GM23248 (cell line): Measurements from ENCODE around the gene MAGI1. TPM values are rescaled to one million over a fixed set of nuclear protein-coding genes. Genes with fewer than 3 reads are reported as not detected.

ENCODE experiments used
- DNase-seq: peaks from one replicate; pipeline ENCODE4 v3.0.0-alpha.2; 2015
- H2AFZ ChIP-seq: fragments of 200-600 bp; sonication (generic); 2 replicates; pipeline ENCODE4 v1.6.1; 2016; ENCODE audit warnings: antibody characterized with exemption
- H3F3A ChIP-seq: fragments of 200-600 bp; sonication (generic); 2 replicates; pipeline ENCODE4 v1.6.1; 2016; ENCODE audit warnings: mild to moderate bottlenecking, antibody characterized with exemption, mixed run types; ENCODE audit not compliant: insufficient read depth
- H3K27ac ChIP-seq: fragments of 200-600 bp; sonication (generic); 2 replicates; pipeline ENCODE4 v1.5.1; 2016; ENCODE audit warnings: mild to moderate bottlenecking
- H3K27me3 ChIP-seq: fragments of 200-600 bp; sonication (generic); replicated peaks from 2 replicates; pipeline ENCODE4 v1.6.1; 2016; ENCODE audit warnings: mild to moderate bottlenecking; ENCODE audit not compliant: insufficient read depth
- H3K36me3 ChIP-seq: fragments of 200-600 bp; sonication (generic); 2 replicates; pipeline ENCODE4 v1.6.1; 2016; ENCODE audit warnings: low read depth, mild to moderate bottlenecking
- H3K4me1 ChIP-seq: fragments of 200-600 bp; sonication (generic); 2 replicates; pipeline ENCODE4 v1.6.1; 2016; ENCODE audit warnings: mild to moderate bottlenecking; ENCODE audit not compliant: insufficient read depth
- H3K4me2 ChIP-seq: fragments of 200-600 bp; sonication (generic); one replicate; pipeline ENCODE4 v1.6.1; 2016; ENCODE audit warnings: mild to moderate bottlenecking; ENCODE audit not compliant: unreplicated experiment
- H3K4me3 ChIP-seq: fragments of 200-600 bp; sonication (generic); 2 replicates; pipeline ENCODE4 v1.5.1; 2016; ENCODE audit warnings: mild to moderate bottlenecking
- H3K79me2 ChIP-seq: fragments of 200-600 bp; sonication (generic); 2 replicates; pipeline ENCODE4 v1.6.1; 2016; ENCODE audit warnings: mild to moderate bottlenecking; ENCODE audit not compliant: insufficient read depth
- H3K9ac ChIP-seq: fragments of 200-600 bp; sonication (generic); 2 replicates; pipeline ENCODE4 v1.6.1; 2016; ENCODE audit warnings: mild to moderate bottlenecking
- H3K9me2 ChIP-seq: fragments of 200-600 bp; sonication (generic); 2 replicates; pipeline ENCODE4 v1.6.1; 2016; ENCODE audit warnings: mixed run types, mild to moderate bottlenecking, moderate library complexity; ENCODE audit not compliant: insufficient read depth
- H3K9me3 ChIP-seq: fragments of 200-600 bp; sonication (generic); one replicate; pipeline ENCODE4 v1.6.1; 2017; ENCODE audit warnings: low read depth
- H4K20me1 ChIP-seq: fragments of 200-600 bp; sonication (generic); 2 replicates; pipeline ENCODE4 v1.6.0; 2016; ENCODE audit not compliant: insufficient read depth
- EZH2 ChIP-seq: fragments of 200-600 bp; sonication (generic); IDR thresholded peaks from 2 replicates; pipeline ENCODE4 v1.6.1; 2018; ENCODE audit warnings: antibody characterized with exemption, mild to moderate bottlenecking; ENCODE audit not compliant: insufficient read depth, poor library complexity, severe bottlenecking
- EZH2phosphoT487 ChIP-seq: fragments of 200-600 bp; sonication (generic); IDR thresholded peaks from 2 replicates; pipeline ENCODE4 v1.6.1; 2018; ENCODE audit warnings: antibody characterized with exemption, moderate library complexity, mild to moderate bottlenecking, low read depth; ENCODE audit not compliant: insufficient read depth
- WGBS, 2 experiments: methylation state at CpG; one replicate each; pipeline ENCODE4 v1.1.6; 2015 to 2017; ENCODE audit warnings: low lambda C conversion rate in 2 of 2, low coverage in 1 of 2; ENCODE audit errors: missing lambda C conversion rate in 2 of 2; 5-methylcytosine and 5-hydroxymethylcytosine counted together
- in situ Hi-C: fragments of 300-500 bp; cut with MboI; formaldehyde crosslinking; loops from 2 replicates; pipeline ENCODE4 v1.15.0; 2020
- polyA plus RNA-seq: library from polyadenylated mRNA; unstranded; fragments of >200 nt; fragmentation: Nextera tagmentation; extraction: Ambion mirVana; gene quantifications from 2 replicates; pipeline ENCODE4 v1.2.1, GENCODE V29; 2016
- total RNA-seq: library from RNA; depleted of rRNA; stranded (reverse); fragments of >200 nt; shearing (Covaris generic); gene quantifications from 2 replicates; pipeline ENCODE4 v1.2.3, GENCODE V29; 2014

MAGI1 gene
- total and polyA plus RNA-seq, 2 experiments from 2014 or later: 7.3 to 13.8 TPM

- Histone ChIP-seq H3K4me3 (no peak overlapping the region), H3K4me1 (no peaks in the 10 kb centered on the region), H3K79me2 (peaks cover 35% of the 10 kb centered on the region), H2AFZ (no peak overlapping the region), H3K4me2 (no peak overlapping the region), H3F3A (no peaks in the 10 kb centered on the region), H3K27ac (no peak overlapping the region), H3K9me2 (no peaks in the 10 kb centered on the region), H3K9me3 (no peaks in the 10 kb centered on the region), H3K27me3 (no peaks in the 10 kb centered on the region), H4K20me1 (no peaks in the 10 kb centered on the region), H3K9ac (no peak overlapping the region), H3K36me3 (no peaks in the 10 kb centered on the region)
- 97 to 100% methylated on average over 2 of the region's 2 CpGs for WGBS, 2 experiments
- no peak for TF ChIP-seq EZH2
- no peak for TF ChIP-seq EZH2phosphoT487
- in situ Hi-C loops: no loop called here
- no peak for DNase-seq
These were observed 549.5 kb downstream of the MAGI1 start for GRCh38 chr3:65489253-65489652.

GRCh38 chr3:65485826-65486469, 552.8 kb downstream of the MAGI1 start:
- H4K20me1 ChIP-seq: no peaks in the 10 kb centered on the region; the same call in 1 of the 2 replicates
- H3K4me1 ChIP-seq: peaks cover 7% of the 10 kb centered on the region; the same call in 1 of the 2 replicates
- H3F3A ChIP-seq: no peaks in the 10 kb centered on the region
- no peak overlapping the region for H3K9ac ChIP-seq
- no peaks in the 10 kb centered on the region for H3K27me3 ChIP-seq
- H3K9me3 ChIP-seq: no peaks in the 10 kb centered on the region
- in situ Hi-C loops: no loop called here
- peaks cover 49% of the 10 kb centered on the region for H3K79me2 ChIP-seq
- no peak for DNase-seq
- TF ChIP-seq EZH2phosphoT487 (no peak), EZH2 (no peak)
- H3K4me2 ChIP-seq: no peak overlapping the region
- no peak overlapping the region for H2AFZ ChIP-seq
- H3K9me2 ChIP-seq: no peaks in the 10 kb centered on the region
- no peak overlapping the region for H3K27ac ChIP-seq
- no peaks in the 10 kb centered on the region for H3K36me3 ChIP-seq
- WGBS, 2 experiments: 80 to 81% methylated on average over 3 of the region's 3 CpGs
- H3K4me3 ChIP-seq: no peak overlapping the region

- Histone ChIP-seq H3K4me2 (no peak overlapping the region), H3K9me2 (no peaks in the 10 kb centered on the region), H3K9ac (no peak overlapping the region), H3K27ac (no peak overlapping the region), H3K27me3 (no peaks in the 10 kb centered on the region), H2AFZ (no peak overlapping the region), H3K36me3 (no peaks in the 10 kb centered on the region), H3K4me3 (no peak overlapping the region), H3K4me1 (peaks cover 7% of the 10 kb centered on the region; the same call in 1 of the 2 replicates), H3K9me3 (no peaks in the 10 kb centered on the region), H3F3A (no peaks in the 10 kb centered on the region), H3K79me2 (peaks cover 51% of the 10 kb centered on the region), H4K20me1 (no peaks in the 10 kb centered on the region; the same call in 1 of the 2 replicates)
- WGBS, 2 experiments: 32 to 43% methylated on average over 3 of the region's 3 CpGs
- DNase-seq: peak; percentile 10
- in situ Hi-C loops: no loop called here
- no peak for TF ChIP-seq EZH2
- no peak for TF ChIP-seq EZH2phosphoT487
These were observed 553.8 kb downstream of the MAGI1 start for GRCh38 chr3:65484964-65485363.

GRCh38 chr3:65483480-65483879, 555.2 kb downstream of the MAGI1 start:
- in situ Hi-C loops: no loop called here
- Histone ChIP-seq H3K9ac (no peak overlapping the region), H3K79me2 (peaks cover 51% of the 10 kb centered on the region), H3K4me1 (peaks cover 7% of the 10 kb centered on the region; the same call in 1 of the 2 replicates), H3K4me3 (no peak overlapping the region), H3K27ac (no peak overlapping the region), H3K9me3 (no peaks in the 10 kb centered on the region), H3K9me2 (no peaks in the 10 kb centered on the region), H3F3A (no peaks in the 10 kb centered on the region), H3K27me3 (no peaks in the 10 kb centered on the region), H4K20me1 (no peaks in the 10 kb centered on the region; the same call in 1 of the 2 replicates), H3K36me3 (no peaks in the 10 kb centered on the region), H3K4me2 (peak overlapping the region; percentile 3), H2AFZ (no peak overlapping the region)
- 40 to 43% methylated on average over 6 of the region's 6 CpGs for WGBS, 2 experiments
- peak; percentile 33 for DNase-seq
- TF ChIP-seq EZH2: no peak
- TF ChIP-seq EZH2phosphoT487: no peak
